Adrenal gland (tissue), 12 donors: ENCODE measurements around the gene KLF7. TPM values are rescaled to one million over a fixed set of nuclear protein-coding genes. Genes with fewer than 3 reads are reported as not detected.
A peak's percentile ranks its signal among the peaks of the same experiment; 100 is the strongest.

Experiments used
- DNase-seq, 7 donors: peaks; one replicate each; pipeline ENCODE4 v3.0.0-alpha.2; 2019 to 2020
- H3K27ac ChIP-seq, 5 donors: fragments of 200-600 bp; sonication (generic) in 4 of 5; 1 replicate in 3 of 5; 2 replicates in 2 of 5; pipeline versions ENCODE4 v1.5.1 to v1.8.0; 2016 to 2020; ENCODE audit warnings: mild to moderate bottlenecking in 1 of 5
- H3K27me3 ChIP-seq: fragments of 200-600 bp; 2 replicates; pipeline ENCODE4 v1.8.0; 2021
- H3K36me3 ChIP-seq, 2 donors: fragments of 200-600 bp; replicated peaks in 1 of 2; 1 replicate in 1 of 2; 2 replicates in 1 of 2; pipeline versions ENCODE4 v1.5.1 to v1.8.0; 2018 to 2022
- H3K4me1 ChIP-seq, 2 donors: fragments of 200-600 bp; replicated peaks in 1 of 2; 1 replicate in 1 of 2; 2 replicates in 1 of 2; pipeline versions ENCODE4 v1.5.1 to v1.8.0; 2018 to 2021
- H3K4me3 ChIP-seq, 4 donors: fragments of 200-600 bp; sonication (generic) in 3 of 4; one replicate each; pipeline ENCODE4 v1.5.1; 2016 to 2018
- H3K9me3 ChIP-seq, 3 donors: fragments of 200-600 bp; sonication (generic) in 1 of 3; replicated peaks in 1 of 3; 1 replicate in 2 of 3; 2 replicates in 1 of 3; pipeline versions ENCODE4 v1.5.1 to v1.8.0; 2016 to 2021
- POLR2A ChIP-seq, 2 donors: fragments of 450-650 bp; IDR thresholded peaks; one replicate each; pipeline ENCODE4 v1.6.1; 2017; ENCODE audit warnings: antibody characterized with exemption in 2 of 2, mild to moderate bottlenecking in 2 of 2, moderate library complexity in 1 of 2
- WGBS, 4 donors: extraction: QIAGEN DNeasy Blood & Tissue Kit in 2 of 4; methylation state at CpG; one replicate each; pipeline versions ENCODE4 v1.1.5 to v1.1.7; 2013 to 2017; 5-methylcytosine and 5-hydroxymethylcytosine counted together
- intact Hi-C, 2 donors: fragments of 100-400 bp; cut with DNase I; formaldehyde crosslinking; loops; one replicate each; pipeline versions ENCODE4 v1.14.1 to v1.15.0; 2022 to 2023
- polyA plus RNA-seq, 3 donors: library from polyadenylated mRNA; stranded (reverse); fragments of 200-250 nt in 2 of 3; fragments of 350-450 nt in 1 of 3; fragmentation: Illumina TruSeq in 1 of 3; extraction: RNeasy Lipid Tissue Mini Kit (QIAGEN cat#74804) in 1 of 3; gene quantifications; one replicate each; pipeline ENCODE4 v1.2.3, GENCODE V29; 2013 to 2014
- total RNA-seq, 9 donors: library from RNA; depleted of rRNA in 4 of 9; stranded (reverse); fragments of >200 nt in 4 of 9; fragments of 120-200 nt in 1 of 9; fragmentation: NEBNext Ultra II Directional in 1 of 9; extraction: Animal tissue kit (Norgen Biotek cat#: 25700) in 1 of 9; gene quantifications; one replicate each; pipeline versions ENCODE4 v1.1.0 to v1.2.4, GENCODE V29; 2013 to 2023
- TF ChIP-seq, protein P1 (sequence below), 6 experiments: fragments of 450-650 bp in 4 of 6; fragments of 200-600 bp in 2 of 6; sonication (generic) in 1 of 6; IDR thresholded peaks; 1 replicate in 5 of 6; 2 replicates in 1 of 6; pipeline versions ENCODE4 v1.5.1 to v1.8.0; 2016 to 2021; ENCODE audit warnings: antibody characterized with exemption in 6 of 6, mild to moderate bottlenecking in 2 of 6, moderate library complexity in 1 of 6
- donor health status: healthy with polysubstance abuse.
- donor health status: Bipolar disorder and iron deficiency.
- donor health status: DM: yes; HTN: yes; CAD: no.
- donor health status: DM: no; HTN: no; CAD: no.
- donor health status: DM: no; HTN: no; CAD: no.
- donor health status: DM: yes; HTN: yes; CAD: no.

Gene KLF7
- total and polyA plus RNA-seq, 12 donors: 3.6 to 45.9 (median 17.8) TPM

DNA sequence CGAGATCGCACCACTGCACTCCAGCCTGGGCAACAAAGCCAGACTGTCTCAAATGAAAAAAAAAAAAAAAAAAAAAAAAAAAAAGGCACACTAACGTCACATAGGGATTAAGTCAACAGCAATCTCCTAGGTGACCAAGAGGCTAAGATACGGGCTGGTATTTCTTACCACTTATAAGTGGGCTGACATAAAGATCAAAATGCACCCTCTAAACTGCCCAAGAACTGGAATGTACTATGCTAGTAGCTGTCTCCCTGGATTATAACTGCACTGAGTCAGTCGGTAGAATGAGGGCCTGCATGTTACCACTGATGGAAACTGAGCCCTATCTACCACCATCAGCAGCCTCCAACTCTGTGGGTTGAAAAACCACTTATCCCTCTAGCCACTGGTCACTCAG is 80.6 kb downstream of the KLF7 start:
- no peak for TF ChIP-seq POLR2A (IDR thresholded peaks at IDR 0.05)
- TF ChIP-seq, protein P1, sequence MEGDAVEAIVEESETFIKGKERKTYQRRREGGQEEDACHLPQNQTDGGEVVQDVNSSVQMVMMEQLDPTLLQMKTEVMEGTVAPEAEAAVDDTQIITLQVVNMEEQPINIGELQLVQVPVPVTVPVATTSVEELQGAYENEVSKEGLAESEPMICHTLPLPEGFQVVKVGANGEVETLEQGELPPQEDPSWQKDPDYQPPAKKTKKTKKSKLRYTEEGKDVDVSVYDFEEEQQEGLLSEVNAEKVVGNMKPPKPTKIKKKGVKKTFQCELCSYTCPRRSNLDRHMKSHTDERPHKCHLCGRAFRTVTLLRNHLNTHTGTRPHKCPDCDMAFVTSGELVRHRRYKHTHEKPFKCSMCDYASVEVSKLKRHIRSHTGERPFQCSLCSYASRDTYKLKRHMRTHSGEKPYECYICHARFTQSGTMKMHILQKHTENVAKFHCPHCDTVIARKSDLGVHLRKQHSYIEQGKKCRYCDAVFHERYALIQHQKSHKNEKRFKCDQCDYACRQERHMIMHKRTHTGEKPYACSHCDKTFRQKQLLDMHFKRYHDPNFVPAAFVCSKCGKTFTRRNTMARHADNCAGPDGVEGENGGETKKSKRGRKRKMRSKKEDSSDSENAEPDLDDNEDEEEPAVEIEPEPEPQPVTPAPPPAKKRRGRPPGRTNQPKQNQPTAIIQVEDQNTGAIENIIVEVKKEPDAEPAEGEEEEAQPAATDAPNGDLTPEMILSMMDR (IDR thresholded peaks at IDR 0.05): no peak
- Histone ChIP-seq H3K27ac (no peak overlapping the region), H3K4me1 (peaks cover 0 to 16% of the 10 kb centered on the region in 2 donors), H3K36me3 (peaks cover 0 to 51% of the 10 kb centered on the region in 2 donors), H3K4me3 (no peak overlapping the region), H3K27me3 (no peaks in the 10 kb centered on the region), H3K9me3 (no peaks in the 10 kb centered on the region)
- DNase-seq: no peak
- WGBS, 4 donors: 94 to 97% (median 95%) methylated on average over 5 of the region's 5 CpGs
- intact Hi-C loops: no loop called here

DNA sequence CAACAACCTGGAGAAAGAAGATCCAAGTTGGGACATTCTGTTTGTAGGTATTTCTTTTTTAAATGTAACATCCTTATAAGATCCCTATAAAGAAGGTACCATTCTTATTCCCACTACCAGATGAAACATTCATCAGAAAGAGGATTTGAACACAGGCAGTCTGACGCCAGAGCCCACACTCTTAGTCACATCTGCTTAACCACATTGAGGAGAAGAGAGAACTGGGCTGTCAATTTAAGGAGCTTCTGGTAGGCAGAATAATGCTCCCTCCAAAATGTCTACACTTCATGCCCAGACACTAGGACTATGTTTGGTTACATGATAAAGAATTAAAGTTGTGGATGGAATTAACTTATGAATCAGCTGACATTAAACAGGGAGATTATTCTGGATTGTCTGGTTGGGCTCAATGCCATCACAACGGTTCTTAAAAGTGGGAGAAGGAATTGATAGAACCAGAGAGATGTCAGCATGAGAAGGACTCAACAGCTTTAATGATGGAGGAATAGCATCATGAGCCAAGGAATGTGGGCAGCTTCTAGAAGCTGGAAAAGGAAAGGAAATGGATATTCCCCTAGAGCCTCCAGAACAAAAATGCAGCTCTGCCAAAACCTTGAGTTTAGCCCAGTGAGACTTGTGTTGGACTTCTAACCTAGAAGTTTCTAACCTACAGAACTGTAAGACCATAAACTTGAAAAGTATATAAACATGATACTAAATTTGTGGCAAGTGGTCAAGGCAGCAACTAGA is 82.2 kb downstream of the KLF7 start:
- DNase-seq: no peak
- TF ChIP-seq, protein P1 (IDR thresholded peaks at IDR 0.05): no peak
- no peak for TF ChIP-seq POLR2A (IDR thresholded peaks at IDR 0.05)
- H3K27ac ChIP-seq: peak overlapping the region in 1 of 5 donors; percentile 28
- intact Hi-C loops: no loop called here
- H3K27me3 ChIP-seq: no peaks in the 10 kb centered on the region
- WGBS, 4 donors: 74 to 87% (median 81%) methylated on average over 2 of the region's 2 CpGs
- H3K4me3 ChIP-seq: no peak overlapping the region
- H3K4me1 ChIP-seq: peaks cover 0 to 3% of the 10 kb centered on the region in 2 donors
- H3K36me3 ChIP-seq: peaks cover 0 to 60% of the 10 kb centered on the region in 2 donors
- no peaks in the 10 kb centered on the region for H3K9me3 ChIP-seq

DNA sequence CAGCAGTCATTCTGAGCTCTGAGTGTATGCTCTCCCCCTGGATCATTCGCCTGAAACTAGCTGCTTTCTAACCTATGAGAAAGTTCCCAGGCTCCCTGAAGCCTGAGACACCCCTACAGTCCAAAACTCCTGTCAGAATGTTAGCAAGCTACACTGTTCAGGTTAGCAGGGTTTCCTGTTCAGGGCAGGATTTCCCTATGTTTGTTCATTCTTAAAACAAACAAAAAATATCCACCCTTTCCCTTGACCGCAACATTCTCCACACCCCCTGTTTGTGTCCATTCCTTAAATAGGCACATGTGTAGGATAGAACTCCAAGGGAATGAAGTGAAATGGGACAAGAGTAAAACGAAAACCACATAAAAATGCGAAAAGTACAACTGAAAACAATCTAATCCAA is 83.1 kb downstream of the KLF7 start:
- H3K4me3 ChIP-seq: no peak overlapping the region
- H3K9me3 ChIP-seq: no peaks in the 10 kb centered on the region
- H3K36me3 ChIP-seq: peaks cover 0 to 66% of the 10 kb centered on the region in 2 donors
- H3K27ac ChIP-seq: no peak overlapping the region
- DNase-seq: no peak
- TF ChIP-seq POLR2A (IDR thresholded peaks at IDR 0.05): no peak
- TF ChIP-seq, protein P1 (IDR thresholded peaks at IDR 0.05): no peak
- intact Hi-C loops: no loop called here
- H3K4me1 ChIP-seq: no peaks in the 10 kb centered on the region
- no peaks in the 10 kb centered on the region for H3K27me3 ChIP-seq
- WGBS, 4 donors: 83 to 87% (median 85%) methylated on average over 4 of the region's 4 CpGs

DNA sequence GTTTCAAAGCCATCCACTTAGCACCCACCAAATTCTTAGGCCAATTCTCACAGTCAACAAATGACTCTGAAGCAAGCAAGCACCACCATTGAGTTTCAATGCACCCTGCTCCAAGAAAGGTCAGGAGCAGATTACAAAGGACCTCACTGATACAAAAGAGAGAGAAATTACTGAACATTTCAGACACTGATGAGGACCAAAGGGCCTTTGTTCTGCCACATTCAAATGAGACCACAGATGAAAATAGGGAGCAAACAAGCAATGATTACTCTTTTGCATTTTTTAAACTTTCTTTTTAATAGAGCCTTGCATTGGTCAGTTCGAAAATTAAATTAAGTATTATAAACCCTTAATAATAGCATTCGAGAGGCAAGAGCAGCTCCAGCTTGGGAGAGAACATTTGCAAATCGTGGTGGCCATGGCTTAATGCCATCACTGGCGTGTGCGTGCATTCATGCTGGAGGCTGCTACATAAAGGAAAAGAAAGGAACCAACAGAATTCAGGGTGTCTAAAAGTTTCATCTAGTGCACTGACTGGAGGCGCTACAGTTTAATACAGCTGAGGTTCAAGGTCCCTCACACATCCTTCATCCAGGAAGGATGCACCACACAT is 87.5 kb downstream of the KLF7 start:
- H3K36me3 ChIP-seq: peaks cover 0 to 38% of the 10 kb centered on the region in 2 donors
- WGBS, 4 donors: 90 to 96% (median 93%) methylated on average over 6 of the region's 6 CpGs
- H3K27me3 ChIP-seq: no peaks in the 10 kb centered on the region
- TF ChIP-seq, protein P1 (IDR thresholded peaks at IDR 0.05): no peak
- H3K27ac ChIP-seq: no peak overlapping the region
- intact Hi-C loops: no loop called here
- no peak overlapping the region for H3K4me3 ChIP-seq
- peaks cover 0 to 17% of the 10 kb centered on the region in 2 donors for H3K4me1 ChIP-seq
- no peaks in the 10 kb centered on the region for H3K9me3 ChIP-seq
- DNase-seq: no peak
